ENCODE measurements around the gene SNAP91.
"Not testable (repeated sequence)": the region's sequence is repeated elsewhere in the genome, so short reads cannot be mapped to it uniquely, and the experiment has no call there.

SNAP91 gene

GRCh38 chr6:83556871-83557270 lies 152.0 kb downstream of the SNAP91 start:
- Mint-ChIP-seq H3K27me3 (peaks cover 6% of the 10 kb centered on the region), H3K9me3 (no peaks in the 10 kb centered on the region), H3K4me1 (ENCODE audit: low read depth) (no peaks in the 10 kb centered on the region), H3K36me3 (ENCODE audit: low read depth) (no peaks in the 10 kb centered on the region), H3K4me3 (no peak overlapping the region), H3K27ac (no peak overlapping the region)
- intact Hi-C loops (cut with micrococcal nuclease): no loop called here

GRCh38 chr6:83551748-83552147 lies 157.2 kb downstream of the SNAP91 start:
- H3K27ac Mint-ChIP-seq; H3K36me3 Mint-ChIP-seq (ENCODE audit: low read depth); H3K27me3 Mint-ChIP-seq; H3K4me3 Mint-ChIP-seq; intact Hi-C loops (cut with micrococcal nuclease): not testable (repeated sequence)
- Mint-ChIP-seq H3K4me1 (ENCODE audit: low read depth) (peaks cover 26% of the 10 kb centered on the region), H3K9me3 (peaks cover 21% of the 10 kb centered on the region)

- intact Hi-C loops (cut with micrococcal nuclease); H3K4me3 Mint-ChIP-seq; H3K27me3 Mint-ChIP-seq; H3K36me3 Mint-ChIP-seq (ENCODE audit: low read depth): not testable (repeated sequence)
- Mint-ChIP-seq H3K27ac (peak overlapping the region; percentile 28), H3K4me1 (ENCODE audit: low read depth) (peaks cover 37% of the 10 kb centered on the region), H3K9me3 (peaks cover 24% of the 10 kb centered on the region)
These were observed 158.4 kb downstream of the SNAP91 start for GRCh38 chr6:83550482-83550881.

GRCh38 chr6:83546636-83547035 lies 162.3 kb downstream of the SNAP91 start:
- no peaks in the 10 kb centered on the region for H3K36me3 Mint-ChIP-seq (ENCODE audit: low read depth)
- no peak overlapping the region for H3K4me3 Mint-ChIP-seq
- no peak overlapping the region for H3K27ac Mint-ChIP-seq

GRCh38 chr6:83539678-83540077 lies 169.2 kb downstream of the SNAP91 start:
- Mint-ChIP-seq H3K27me3 (peaks cover 23% of the 10 kb centered on the region), H3K4me3 (no peak overlapping the region), H3K4me1 (ENCODE audit: low read depth) (peaks cover 4% of the 10 kb centered on the region), H3K9me3 (no peaks in the 10 kb centered on the region), H3K27ac (no peak overlapping the region), H3K36me3 (ENCODE audit: low read depth) (no peaks in the 10 kb centered on the region)
- intact Hi-C loops (cut with micrococcal nuclease): loop anchor here (5.0 kb wide), 1 partner anchor 317 kb away; no protein-coding TSS in a partner anchor

More at GRCh38 chr6:83546636-83547035, 162.3 kb downstream of the SNAP91 start:
- peaks cover 30% of the 10 kb centered on the region for H3K9me3 Mint-ChIP-seq
- peaks cover 37% of the 10 kb centered on the region for H3K4me1 Mint-ChIP-seq (ENCODE audit: low read depth)
- peaks cover 10% of the 10 kb centered on the region for H3K27me3 Mint-ChIP-seq
- intact Hi-C loops (cut with micrococcal nuclease): no loop called here

DNA sequence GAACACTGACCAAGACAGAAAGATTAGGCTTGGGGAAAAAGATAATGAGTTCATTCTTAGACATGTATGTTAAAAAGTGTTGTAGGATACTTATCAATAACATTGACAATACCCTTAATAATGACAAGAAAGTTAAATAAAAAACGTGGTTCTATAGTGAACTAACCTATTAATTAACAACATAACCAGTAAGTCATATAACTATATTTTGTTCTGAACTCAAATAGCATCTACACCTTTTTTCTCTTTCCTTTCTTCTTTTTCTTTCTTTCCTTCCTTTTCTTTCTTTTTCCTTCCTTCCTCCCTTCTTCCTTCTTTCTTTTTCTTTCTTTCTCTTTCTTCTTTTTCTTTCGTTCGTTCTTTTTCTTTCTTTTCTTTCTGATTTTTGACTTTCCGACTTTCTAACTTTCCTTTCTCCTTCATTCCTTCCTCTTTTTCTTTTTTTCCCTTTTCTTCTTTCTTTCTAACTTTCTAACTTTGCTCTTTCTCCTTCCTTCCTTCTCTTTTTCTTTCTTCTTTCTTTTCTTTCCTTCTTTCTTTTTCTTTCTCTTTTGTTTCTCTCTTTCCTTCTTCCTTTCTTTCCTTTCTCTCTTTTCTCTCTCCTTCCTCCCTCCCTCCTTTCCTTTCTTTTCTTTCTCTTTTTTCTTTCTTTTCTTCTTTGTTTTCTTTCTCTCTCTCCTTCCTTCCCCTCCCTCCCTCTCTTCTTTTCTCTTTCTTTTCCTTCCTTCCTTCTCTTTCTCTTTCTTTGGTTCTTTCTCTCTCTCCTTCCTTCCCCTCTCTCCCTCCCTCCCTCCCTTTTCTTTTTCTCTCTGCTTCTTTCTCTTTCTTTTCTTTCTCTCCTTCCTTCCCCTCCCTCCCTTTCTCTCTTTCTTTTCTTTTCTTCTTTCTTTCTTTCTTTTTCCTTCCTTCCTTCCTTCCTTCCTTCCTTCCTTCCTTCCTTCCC lies 172.0 kb downstream of the SNAP91 start:
- no peaks in the 10 kb centered on the region for H3K36me3 Mint-ChIP-seq (ENCODE audit: low read depth)
- H3K27ac Mint-ChIP-seq: no peak overlapping the region
- H3K27me3 Mint-ChIP-seq: peaks cover 22% of the 10 kb centered on the region
- H3K9me3 Mint-ChIP-seq: no peaks in the 10 kb centered on the region
- peaks cover 4% of the 10 kb centered on the region for H3K4me1 Mint-ChIP-seq (ENCODE audit: low read depth)
- intact Hi-C loops (cut with micrococcal nuclease): loop anchor here (5.0 kb wide), 1 partner anchor 315 kb away; no protein-coding TSS in a partner anchor
- no peak overlapping the region for H3K4me3 Mint-ChIP-seq

- Mint-ChIP-seq H3K4me3 (no peak overlapping the region), H3K27ac (no peak overlapping the region), H3K27me3 (peaks cover 21% of the 10 kb centered on the region), H3K4me1 (ENCODE audit: low read depth) (peaks cover 4% of the 10 kb centered on the region), H3K36me3 (ENCODE audit: low read depth) (no peaks in the 10 kb centered on the region), H3K9me3 (no peaks in the 10 kb centered on the region)
- intact Hi-C loops (cut with micrococcal nuclease): loop anchor here (5.0 kb wide), 1 partner anchor 314 kb away; no protein-coding TSS in a partner anchor
These were observed 172.8 kb downstream of the SNAP91 start for GRCh38 chr6:83536034-83536646.

DNA sequence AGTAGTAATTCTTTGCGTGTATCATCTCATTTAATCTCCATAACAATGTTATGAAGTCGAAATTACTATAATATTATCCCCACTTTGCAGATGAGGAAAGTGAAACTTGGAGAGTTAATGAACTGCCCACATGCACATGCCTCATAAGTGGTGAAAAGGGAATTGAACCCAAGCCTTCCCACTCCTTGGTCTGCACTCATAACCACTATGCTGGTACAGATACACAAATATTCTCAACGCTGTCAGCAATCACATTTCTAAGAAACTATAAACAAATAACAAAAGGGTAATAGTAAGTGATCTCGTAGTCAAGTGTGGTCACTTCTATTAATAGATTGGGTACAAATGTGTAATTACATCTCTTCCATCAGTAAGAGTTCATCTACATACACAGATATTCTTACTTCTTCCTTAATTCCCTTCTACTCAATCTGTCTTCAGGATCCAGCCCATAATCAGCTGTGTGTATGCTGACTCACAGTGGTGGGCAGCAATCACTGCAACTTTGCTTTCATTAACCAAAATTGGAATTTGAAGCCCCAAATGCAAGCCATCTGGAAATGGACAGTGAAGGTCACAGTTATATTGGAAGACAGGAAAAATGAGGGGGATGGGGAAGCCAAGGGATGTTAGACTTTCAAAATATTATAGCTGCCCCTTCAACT lies 190.0 kb downstream of the SNAP91 start:
- H3K9me3 Mint-ChIP-seq: no peaks in the 10 kb centered on the region
- H3K36me3 Mint-ChIP-seq (ENCODE audit: low read depth): no peaks in the 10 kb centered on the region
- H3K27me3 Mint-ChIP-seq: peaks cover 29% of the 10 kb centered on the region
- H3K27ac Mint-ChIP-seq: no peak overlapping the region
- H3K4me1 Mint-ChIP-seq (ENCODE audit: low read depth): peaks cover 6% of the 10 kb centered on the region
- intact Hi-C loops (cut with micrococcal nuclease): loop anchor here (10.0 kb wide), 1 partner anchor 454 kb away; the partner anchor contains the start of genes DOP1A and UBE3D
- H3K4me3 Mint-ChIP-seq: no peak overlapping the region

DNA sequence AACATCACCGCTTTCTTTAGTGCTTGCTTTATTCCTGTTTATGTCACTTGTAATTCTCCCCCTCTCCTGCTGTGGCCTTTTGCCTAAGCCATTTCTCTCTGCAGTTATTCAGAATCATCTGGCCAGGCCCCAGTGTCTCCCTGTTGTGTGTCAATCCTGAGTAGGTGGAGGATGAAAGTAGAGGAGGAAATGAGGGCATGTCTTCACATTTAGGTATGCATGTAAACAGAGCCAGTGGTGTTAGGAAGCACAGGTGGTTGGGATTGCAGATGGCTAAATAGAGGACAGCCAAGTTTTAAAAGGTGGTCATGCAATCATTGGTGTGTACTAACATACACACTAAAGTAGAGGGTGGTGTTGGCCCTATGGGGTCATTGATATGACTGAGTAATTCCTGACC lies 191.4 kb downstream of the SNAP91 start:
- H3K9me3 Mint-ChIP-seq: no peaks in the 10 kb centered on the region

DNA sequence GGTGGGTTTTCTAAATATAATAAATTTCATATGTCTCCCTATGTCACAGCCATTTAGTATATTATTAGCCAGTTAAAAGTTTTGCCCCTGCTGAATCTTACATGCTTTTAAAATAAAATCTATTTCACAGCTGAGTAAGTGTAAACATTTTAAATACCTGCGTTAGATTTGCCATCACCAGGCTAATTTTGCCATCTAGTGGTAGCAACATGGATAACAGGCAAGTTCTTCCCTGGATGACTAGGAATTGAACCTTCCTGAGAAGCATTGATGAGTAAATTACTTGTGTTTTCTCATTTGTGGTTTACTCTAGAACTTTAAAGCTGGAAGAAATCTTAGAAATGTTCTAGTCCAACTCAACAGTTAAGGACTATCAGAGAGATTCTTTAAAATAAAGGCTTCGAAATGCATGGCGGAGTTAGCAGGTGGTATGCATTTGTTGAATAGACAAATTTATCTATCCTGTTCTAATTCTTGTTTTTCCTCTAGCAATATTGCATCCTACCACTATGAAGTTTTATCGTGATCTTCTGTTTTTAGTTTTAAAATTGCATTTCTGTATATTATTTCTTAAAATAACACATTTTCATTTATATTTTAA lies 193.9 kb downstream of the SNAP91 start:
- Mint-ChIP-seq H3K9me3 (no peaks in the 10 kb centered on the region), H3K27ac (no peak overlapping the region), H3K27me3 (peaks cover 48% of the 10 kb centered on the region), H3K4me1 (ENCODE audit: low read depth) (peaks cover 18% of the 10 kb centered on the region), H3K4me3 (no peak overlapping the region), H3K36me3 (ENCODE audit: low read depth) (no peaks in the 10 kb centered on the region)
- intact Hi-C loops (cut with micrococcal nuclease): loop anchor here (1.0 to 10.0 kb wide), 3 partner anchors 97 to 450 kb away; partner anchors contain the start of genes DOP1A and UBE3D

More for the DNA sequence above, 191.4 kb downstream of the SNAP91 start:
- peaks cover 34% of the 10 kb centered on the region for H3K27me3 Mint-ChIP-seq
- intact Hi-C loops (cut with micrococcal nuclease): loop anchor here (10.0 kb wide), 1 partner anchor 453 kb away; the partner anchor contains the start of genes DOP1A and UBE3D
- H3K4me3 Mint-ChIP-seq: no peak overlapping the region
- peaks cover 7% of the 10 kb centered on the region for H3K4me1 Mint-ChIP-seq (ENCODE audit: low read depth)
- H3K36me3 Mint-ChIP-seq (ENCODE audit: low read depth): no peaks in the 10 kb centered on the region
- no peak overlapping the region for H3K27ac Mint-ChIP-seq

DNA sequence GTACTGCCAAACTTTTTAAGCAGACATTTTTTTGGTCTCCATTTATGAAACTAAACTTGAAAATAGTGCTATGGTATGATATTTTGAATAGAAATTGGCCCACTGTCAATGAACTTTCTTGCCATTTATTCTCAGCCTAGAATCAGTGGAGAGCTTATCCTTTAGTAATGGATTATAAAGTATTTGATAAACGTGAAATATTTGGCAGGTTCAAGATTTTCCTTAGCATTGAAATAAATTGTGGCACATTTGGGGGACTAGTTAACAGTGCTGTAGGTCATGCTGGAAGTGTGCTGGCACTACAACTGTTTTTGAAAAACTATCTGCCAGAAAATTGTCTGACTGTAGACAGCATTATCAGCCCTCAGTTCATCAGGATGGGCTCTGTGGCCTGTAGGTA lies 194.4 kb downstream of the SNAP91 start:
- H3K4me1 Mint-ChIP-seq (ENCODE audit: low read depth): peaks cover 18% of the 10 kb centered on the region
- H3K27me3 Mint-ChIP-seq: peaks cover 48% of the 10 kb centered on the region
- H3K27ac Mint-ChIP-seq: no peak overlapping the region
- no peak overlapping the region for H3K4me3 Mint-ChIP-seq
- intact Hi-C loops (cut with micrococcal nuclease): loop anchor here (2.0 to 10.0 kb wide), 2 partner anchors 292 to 450 kb away; partner anchors contain the start of genes DOP1A and UBE3D
- H3K9me3 Mint-ChIP-seq: no peaks in the 10 kb centered on the region
- H3K36me3 Mint-ChIP-seq (ENCODE audit: low read depth): no peaks in the 10 kb centered on the region

DNA sequence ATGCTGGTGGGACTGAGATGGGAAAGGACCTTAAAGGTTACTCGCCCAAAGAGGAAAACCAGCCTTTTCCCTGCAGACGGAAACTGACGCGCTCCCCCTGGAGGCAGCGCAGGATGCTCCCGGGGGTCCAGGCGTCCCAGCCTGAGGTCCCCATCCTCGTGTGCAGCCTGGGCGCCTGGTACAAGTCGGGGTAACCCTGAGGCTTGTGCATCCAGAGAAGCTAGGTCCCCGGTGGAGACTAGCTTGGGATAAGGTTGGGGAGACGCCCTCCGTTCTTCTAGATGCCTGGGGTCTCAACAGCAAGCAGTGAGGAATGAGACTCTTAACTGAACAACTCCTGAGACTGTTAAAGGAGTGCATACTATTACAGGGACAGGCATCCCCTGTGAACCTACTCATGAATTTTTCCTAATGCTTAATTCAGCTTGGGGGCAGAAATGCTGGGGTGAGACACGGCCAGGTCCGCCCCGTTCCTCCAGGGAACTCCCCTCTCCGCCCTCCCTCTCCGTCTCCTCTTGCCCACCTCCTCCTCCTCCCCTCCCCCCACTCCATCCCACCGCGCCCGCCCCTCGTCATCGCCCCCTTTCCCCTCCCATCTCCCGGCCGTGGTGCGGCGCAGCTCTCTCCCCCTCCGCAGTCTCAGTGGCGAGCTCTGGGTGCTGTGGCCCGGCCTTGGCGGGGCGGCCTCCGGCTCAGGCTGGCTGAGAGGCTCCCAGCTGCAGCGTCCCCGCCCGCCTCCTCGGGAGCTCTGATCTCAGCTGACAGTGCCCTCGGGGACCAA lies 196.8 kb downstream of the SNAP91 start, which contains the start of gene PRSS35:
Gene PRSS35, plus strand, starts transcription at position 634 of the 781 bp plus-strand sequence. CDS start 10,908 bp downstream, outside the sequence.
- Mint-ChIP-seq H3K36me3 (ENCODE audit: low read depth) (no peaks in the 10 kb centered on the region), H3K9me3 (no peaks in the 10 kb centered on the region), H3K27me3 (peaks cover 51% of the 10 kb centered on the region), H3K27ac (no peak within 1 kb of the TSS), H3K4me3 (peak within 1 kb of the TSS; percentile 62), H3K4me1 (ENCODE audit: low read depth) (peaks cover 13% of the 10 kb centered on the region)
- intact Hi-C loops (cut with micrococcal nuclease): loop anchor here (10.0 kb wide), 1 partner anchor 447 kb away; the partner anchor contains the start of genes DOP1A and UBE3D
